Natural killer cell (primary cell): ENCODE data around the gene GATA6. TPM values are rescaled to one million over a fixed set of nuclear protein-coding genes. Genes with fewer than 3 reads are reported as not detected.

Experiments
- ATAC-seq, 3 donors: fragments of 150-1000 bp in 2 of 3; fragments of 200-7000 bp in 1 of 3; cut with Tn5 transposase; 1 replicate in 1 of 3; 2 replicates in 2 of 3; pipeline ENCODE4 v1.10.0; 2021; ENCODE audit warnings: mild to moderate bottlenecking in 2 of 3, moderate library complexity in 2 of 3
- DNase-seq, 2 donors: peaks; one replicate each; pipeline versions ENCODE4 v3.0.0 to v3.0.0-alpha.2; 2013 to 2021; ENCODE audit warnings: mixed read lengths in 1 of 2
- H3K27ac ChIP-seq: one replicate; pipeline ENCODE4 v1.5.1; 2013; ENCODE audit warnings: mild to moderate bottlenecking, low read length
- H3K27me3 ChIP-seq: one replicate; pipeline ENCODE4 v1.6.1; 2013; ENCODE audit warnings: low read length; ENCODE audit not compliant: control insufficient read depth, insufficient read depth
- H3K36me3 ChIP-seq: one replicate; pipeline ENCODE4 v1.6.1; 2013; ENCODE audit warnings: low read length; ENCODE audit not compliant: control insufficient read depth, insufficient read depth
- H3K4me1 ChIP-seq: one replicate; pipeline ENCODE4 v1.6.1; 2013; ENCODE audit warnings: low read length; ENCODE audit not compliant: control insufficient read depth, insufficient read depth
- H3K4me3 ChIP-seq: one replicate; pipeline ENCODE4 v1.5.1; 2013; ENCODE audit warnings: low read length
- H3K9me3 ChIP-seq: one replicate; pipeline ENCODE4 v1.6.1; 2013; ENCODE audit warnings: low read length; ENCODE audit not compliant: control insufficient read depth, insufficient read depth
- H3K27ac Mint-ChIP-seq, 2 donors: one replicate each; pipeline ENCODE4 v1.8.0; 2022; ENCODE audit warnings: mild to moderate bottlenecking in 2 of 2, mixed read lengths in 2 of 2, moderate library complexity in 1 of 2
- H3K27me3 Mint-ChIP-seq, 2 donors: one replicate each; pipeline ENCODE4 v1.8.0; 2022; ENCODE audit warnings: low read depth in 2 of 2, mixed read lengths in 2 of 2
- H3K36me3 Mint-ChIP-seq: one replicate; pipeline ENCODE4 v1.8.0; 2022; ENCODE audit warnings: mixed read lengths
- H3K4me1 Mint-ChIP-seq, 2 donors: one replicate each; pipeline ENCODE4 v1.8.0; 2022; ENCODE audit warnings: mixed read lengths in 2 of 2
- H3K4me3 Mint-ChIP-seq: one replicate; pipeline ENCODE4 v1.8.0; 2022; ENCODE audit warnings: mild to moderate bottlenecking, moderate library complexity, mixed read lengths
- H3K9me3 Mint-ChIP-seq, 2 donors: one replicate each; pipeline ENCODE4 v1.8.0; 2022; ENCODE audit warnings: mixed read lengths in 2 of 2
- WGBS: methylation state at CpG from one replicate; pipeline ENCODE4 v1.1.7; 2013; ENCODE audit warnings: missing lambda C conversion rate; ENCODE audit not compliant: insufficient coverage; 5-methylcytosine and 5-hydroxymethylcytosine counted together
- intact Hi-C: fragments of 100-400 bp; cut with micrococcal nuclease; formaldehyde crosslinking; loops from one replicate; pipeline ENCODE4 v1.14.2; 2022
- total RNA-seq, 4 donors: library from RNA; stranded (reverse); fragments of 120-200 nt in 1 of 4; gene quantifications; one replicate each; pipeline versions ENCODE4 v1.2.3 to v1.2.4, GENCODE V29; 2013 to 2022
- TF ChIP-seq, protein P1 (sequence below): fragments of 200-600 bp; IDR thresholded peaks from one replicate; pipeline ENCODE4 v1.8.0; 2022; ENCODE audit warnings: antibody characterized with exemption

GATA6 gene
- total RNA-seq, 3 donors from 2014 or later (not counting 1 experiment from before 2014, with no cell fraction given), result 0.54 to 1.1 (median 1.0) TPM

DNA sequence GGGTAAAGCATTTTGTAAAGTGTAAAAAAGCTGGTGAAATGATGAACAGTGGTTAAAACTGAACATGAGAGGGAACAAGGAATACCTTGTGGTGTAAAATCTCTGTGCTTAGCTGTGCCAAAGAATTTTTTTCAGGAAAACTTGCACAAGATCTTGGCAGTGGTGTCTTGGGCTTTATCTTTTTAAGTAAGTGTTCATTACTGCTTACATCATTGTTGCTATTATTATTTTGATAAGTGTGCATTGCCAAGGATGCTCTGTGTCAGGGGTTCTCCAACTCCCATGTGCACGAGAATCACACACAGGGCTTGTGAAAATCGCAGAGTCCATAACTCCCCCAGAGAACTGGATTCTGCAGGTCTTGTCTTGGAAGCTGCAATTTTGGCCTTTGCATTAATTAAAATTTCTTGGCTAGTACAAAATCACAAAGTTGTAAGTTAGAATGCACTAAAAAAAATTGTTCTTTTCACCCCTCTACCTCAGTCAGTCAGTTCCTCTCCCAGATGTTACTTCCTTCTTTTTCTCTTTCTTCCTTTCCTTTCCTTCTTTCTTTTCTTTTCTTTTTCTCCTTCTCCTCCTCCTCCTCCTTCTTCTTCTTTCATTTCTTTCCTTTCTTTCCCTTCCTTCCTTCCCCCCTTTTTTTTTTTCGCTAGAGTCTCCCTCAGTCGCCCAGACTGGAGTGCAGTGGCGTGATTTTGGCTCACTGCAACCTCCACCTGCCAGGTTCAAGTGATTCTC lies 37.8 kb downstream of the GATA6 start:
- ATAC-seq (no peak), DNase-seq (no peak)
- WGBS, result 86% methylated on average over 5 of the region's 5 CpGs
- Histone ChIP-seq H3K4me3 (no peak overlapping the region), H3K27me3 (no peaks in the 10 kb centered on the region), H3K9me3 (no peaks in the 10 kb centered on the region), H3K4me1 (no peaks in the 10 kb centered on the region), H3K36me3 (no peaks in the 10 kb centered on the region), H3K27ac (no peak overlapping the region)
- TF ChIP-seq, protein P1, sequence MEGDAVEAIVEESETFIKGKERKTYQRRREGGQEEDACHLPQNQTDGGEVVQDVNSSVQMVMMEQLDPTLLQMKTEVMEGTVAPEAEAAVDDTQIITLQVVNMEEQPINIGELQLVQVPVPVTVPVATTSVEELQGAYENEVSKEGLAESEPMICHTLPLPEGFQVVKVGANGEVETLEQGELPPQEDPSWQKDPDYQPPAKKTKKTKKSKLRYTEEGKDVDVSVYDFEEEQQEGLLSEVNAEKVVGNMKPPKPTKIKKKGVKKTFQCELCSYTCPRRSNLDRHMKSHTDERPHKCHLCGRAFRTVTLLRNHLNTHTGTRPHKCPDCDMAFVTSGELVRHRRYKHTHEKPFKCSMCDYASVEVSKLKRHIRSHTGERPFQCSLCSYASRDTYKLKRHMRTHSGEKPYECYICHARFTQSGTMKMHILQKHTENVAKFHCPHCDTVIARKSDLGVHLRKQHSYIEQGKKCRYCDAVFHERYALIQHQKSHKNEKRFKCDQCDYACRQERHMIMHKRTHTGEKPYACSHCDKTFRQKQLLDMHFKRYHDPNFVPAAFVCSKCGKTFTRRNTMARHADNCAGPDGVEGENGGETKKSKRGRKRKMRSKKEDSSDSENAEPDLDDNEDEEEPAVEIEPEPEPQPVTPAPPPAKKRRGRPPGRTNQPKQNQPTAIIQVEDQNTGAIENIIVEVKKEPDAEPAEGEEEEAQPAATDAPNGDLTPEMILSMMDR, result no peak
- no peak overlapping the region for H3K4me3 Mint-ChIP-seq
- H3K9me3 Mint-ChIP-seq, result no peaks in the 10 kb centered on the region
- H3K27ac Mint-ChIP-seq, result no peak overlapping the region
- H3K27me3 Mint-ChIP-seq, result peaks cover 30 to 43% of the 10 kb centered on the region in 2 donors
- intact Hi-C loops, result no loop called here
- H3K36me3 Mint-ChIP-seq, result no peaks in the 10 kb centered on the region
- H3K4me1 Mint-ChIP-seq, result no peaks in the 10 kb centered on the region

DNA sequence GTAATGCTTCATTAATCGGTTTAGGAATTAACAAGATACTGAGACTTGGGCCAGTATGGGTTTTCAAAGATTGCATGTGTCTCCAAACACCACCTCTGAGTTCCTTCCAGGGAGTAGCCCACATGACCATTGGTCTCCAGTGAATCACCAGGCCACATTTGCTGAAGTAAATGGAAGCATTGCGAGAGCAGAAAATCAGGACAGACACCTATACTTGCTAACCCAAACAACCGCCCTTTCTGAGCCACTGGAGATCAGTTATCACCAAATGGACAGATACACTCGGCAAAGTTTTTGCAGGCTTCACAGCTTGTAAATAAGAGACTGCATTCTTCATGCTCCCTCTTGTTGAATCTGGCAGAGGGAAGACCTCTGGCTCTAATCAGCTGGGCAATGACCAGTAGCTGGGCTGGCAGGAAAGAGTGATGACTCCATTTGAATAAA lies 40.9 kb downstream of the GATA6 start:
- 95% methylated on average over 4 of the region's 4 CpGs for WGBS
- TF ChIP-seq, protein P1, result no peak

DNA sequence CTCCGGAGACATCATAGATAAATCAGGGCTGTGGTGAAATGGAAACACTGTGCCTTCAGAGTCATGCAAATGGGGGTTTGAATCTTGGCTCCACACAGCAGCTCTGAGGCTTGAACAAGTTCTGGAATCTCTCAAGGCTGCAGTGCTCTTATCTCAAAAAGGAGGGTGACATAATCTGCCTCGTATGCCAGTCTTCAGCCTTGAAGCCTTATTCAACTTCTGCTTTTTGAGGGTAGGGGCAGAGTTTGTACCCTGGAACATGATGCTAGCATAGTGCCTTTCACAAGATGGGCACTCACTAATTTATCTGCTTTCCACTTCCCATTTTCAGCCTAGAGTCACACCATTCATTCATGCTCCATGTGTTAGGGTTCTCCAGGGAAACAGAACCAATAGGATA lies 42.3 kb downstream of the GATA6 start:
- Mint-ChIP-seq H3K27me3 (peaks cover 15 to 21% of the 10 kb centered on the region in 2 donors), H3K4me1 (peaks cover 0 to 7% of the 10 kb centered on the region in 2 donors), H3K4me3 (no peak overlapping the region), H3K36me3 (no peaks in the 10 kb centered on the region), H3K27ac (no peak overlapping the region), H3K9me3 (no peaks in the 10 kb centered on the region)
- Histone ChIP-seq H3K36me3 (no peaks in the 10 kb centered on the region), H3K4me3 (no peak overlapping the region), H3K4me1 (no peaks in the 10 kb centered on the region), H3K9me3 (no peaks in the 10 kb centered on the region), H3K27me3 (no peaks in the 10 kb centered on the region), H3K27ac (no peak overlapping the region)
- no peak for ATAC-seq
- 31% methylated on average over 2 of the region's 2 CpGs for WGBS
- TF ChIP-seq, protein P1, result no peak
- intact Hi-C loops, result no loop called here
- no peak for DNase-seq

More for the DNA sequence above, 40.9 kb downstream of the GATA6 start:
- H3K36me3 Mint-ChIP-seq, result no peaks in the 10 kb centered on the region
- no peak overlapping the region for H3K4me3 Mint-ChIP-seq
- no peak overlapping the region for H3K27ac ChIP-seq
- no peaks in the 10 kb centered on the region for H3K36me3 ChIP-seq
- H3K4me3 ChIP-seq, result no peak overlapping the region
- no peaks in the 10 kb centered on the region for H3K9me3 ChIP-seq
- intact Hi-C loops, result no loop called here
- no peak for DNase-seq
- no peaks in the 10 kb centered on the region for H3K27me3 ChIP-seq
- ATAC-seq, result no peak
- H3K4me1 ChIP-seq, result no peaks in the 10 kb centered on the region
- no peaks in the 10 kb centered on the region for H3K9me3 Mint-ChIP-seq
- H3K27ac Mint-ChIP-seq, result no peak overlapping the region
- H3K27me3 Mint-ChIP-seq, result peaks cover 22 to 24% of the 10 kb centered on the region in 2 donors
- peaks cover 0 to 7% of the 10 kb centered on the region in 2 donors for H3K4me1 Mint-ChIP-seq
